ENCODE data around the gene WBP2NL.
"Not testable (repeated sequence)": the region's sequence is repeated elsewhere in the genome, so short reads cannot be mapped to it uniquely, and the experiment has no call there.

The WBP2NL gene, protein sequence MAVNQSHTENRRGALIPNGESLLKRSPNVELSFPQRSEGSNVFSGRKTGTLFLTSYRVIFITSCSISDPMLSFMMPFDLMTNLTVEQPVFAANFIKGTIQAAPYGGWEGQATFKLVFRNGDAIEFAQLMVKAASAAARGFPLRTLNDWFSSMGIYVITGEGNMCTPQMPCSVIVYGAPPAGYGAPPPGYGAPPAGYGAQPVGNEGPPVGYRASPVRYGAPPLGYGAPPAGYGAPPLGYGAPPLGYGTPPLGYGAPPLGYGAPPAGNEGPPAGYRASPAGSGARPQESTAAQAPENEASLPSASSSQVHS

DNA sequence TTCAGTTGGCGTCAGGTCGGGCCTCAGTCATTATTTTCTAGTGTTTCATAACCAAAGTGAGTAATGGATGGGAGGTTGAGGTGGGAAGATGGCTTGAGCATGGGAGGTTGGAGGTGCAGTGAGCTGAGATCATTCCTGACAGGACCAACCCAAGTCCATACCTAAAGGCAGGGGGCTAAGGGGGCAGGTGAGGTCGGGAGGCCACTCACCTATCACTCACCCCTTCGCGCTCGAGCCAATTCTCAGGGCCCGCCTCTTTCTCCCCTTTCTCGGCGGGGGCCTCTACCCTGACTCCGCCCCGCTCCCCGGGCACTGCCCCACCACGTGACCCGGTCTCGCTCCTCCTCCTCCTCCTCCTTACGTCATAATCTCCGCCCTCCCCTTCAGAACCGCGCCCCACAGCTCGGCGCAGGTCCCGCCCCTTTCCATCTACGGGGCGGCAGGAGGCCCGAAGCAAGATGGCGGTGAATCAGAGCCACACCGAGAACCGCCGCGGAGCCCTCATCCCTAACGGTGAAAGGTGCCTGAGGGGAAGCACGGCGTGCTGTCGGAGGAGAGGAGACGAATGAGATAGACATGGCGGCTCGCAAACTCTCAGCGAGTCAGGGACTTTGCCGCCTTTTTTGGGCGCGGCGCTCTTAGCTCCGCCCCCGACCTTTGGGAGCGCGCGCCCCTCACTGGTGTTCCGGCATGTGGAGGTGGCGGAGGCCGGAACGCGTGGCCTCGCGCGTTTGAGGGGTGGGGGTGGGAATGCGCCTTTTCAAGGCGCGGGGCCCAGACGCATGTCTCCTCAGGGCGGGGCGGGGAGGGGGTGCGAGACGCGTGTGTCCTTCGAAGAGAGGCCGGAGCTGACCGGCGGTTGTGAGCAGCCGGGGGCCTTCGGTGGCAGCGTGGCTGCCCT lies at the start of gene WBP2NL:
WBP2NL (plus strand) TSS at position 428 of the 901 bp plus-strand sequence; CDS start at position 459, 31 bp downstream.
- in situ Hi-C loops (cut with HindIII; ENCODE audit: low sequenced_read_pairs), result no loop called here
- peak within 1 kb of the TSS; percentile 37 for H3K4me3 ChIP-seq (ENCODE audit: low read depth, low read length)
- DNase-seq (ENCODE audit: low read depth), result peak; percentile 20
- TF ChIP-seq, protein P1, sequence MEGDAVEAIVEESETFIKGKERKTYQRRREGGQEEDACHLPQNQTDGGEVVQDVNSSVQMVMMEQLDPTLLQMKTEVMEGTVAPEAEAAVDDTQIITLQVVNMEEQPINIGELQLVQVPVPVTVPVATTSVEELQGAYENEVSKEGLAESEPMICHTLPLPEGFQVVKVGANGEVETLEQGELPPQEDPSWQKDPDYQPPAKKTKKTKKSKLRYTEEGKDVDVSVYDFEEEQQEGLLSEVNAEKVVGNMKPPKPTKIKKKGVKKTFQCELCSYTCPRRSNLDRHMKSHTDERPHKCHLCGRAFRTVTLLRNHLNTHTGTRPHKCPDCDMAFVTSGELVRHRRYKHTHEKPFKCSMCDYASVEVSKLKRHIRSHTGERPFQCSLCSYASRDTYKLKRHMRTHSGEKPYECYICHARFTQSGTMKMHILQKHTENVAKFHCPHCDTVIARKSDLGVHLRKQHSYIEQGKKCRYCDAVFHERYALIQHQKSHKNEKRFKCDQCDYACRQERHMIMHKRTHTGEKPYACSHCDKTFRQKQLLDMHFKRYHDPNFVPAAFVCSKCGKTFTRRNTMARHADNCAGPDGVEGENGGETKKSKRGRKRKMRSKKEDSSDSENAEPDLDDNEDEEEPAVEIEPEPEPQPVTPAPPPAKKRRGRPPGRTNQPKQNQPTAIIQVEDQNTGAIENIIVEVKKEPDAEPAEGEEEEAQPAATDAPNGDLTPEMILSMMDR (IDR thresholded peaks at IDR 0.05; ENCODE audit: low read depth, low read length, missing control alignments), result no peak

DNA sequence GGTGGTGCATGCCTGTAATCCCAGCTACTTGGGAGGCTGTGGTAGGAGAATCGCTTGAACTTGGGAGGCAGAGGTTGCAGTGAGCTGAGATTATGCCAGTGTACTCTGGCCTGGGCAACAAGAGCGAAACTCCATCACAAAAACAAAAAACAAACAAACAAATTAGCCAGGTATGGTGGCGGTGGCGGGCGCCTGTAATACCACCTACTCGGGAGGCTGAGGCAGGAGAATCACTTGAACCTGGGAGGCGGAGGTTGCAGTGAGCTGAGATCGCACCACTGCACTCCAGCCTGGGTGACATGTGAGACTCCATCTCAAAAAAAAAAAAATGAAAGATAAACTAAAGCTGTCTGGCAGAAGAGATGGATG lies 49.7 kb upstream of the WBP2NL start:
- H3K4me3 ChIP-seq (ENCODE audit: low read depth, low read length); DNase-seq (ENCODE audit: low read depth); in situ Hi-C loops (cut with HindIII; ENCODE audit: low sequenced_read_pairs): not testable (repeated sequence)

DNA sequence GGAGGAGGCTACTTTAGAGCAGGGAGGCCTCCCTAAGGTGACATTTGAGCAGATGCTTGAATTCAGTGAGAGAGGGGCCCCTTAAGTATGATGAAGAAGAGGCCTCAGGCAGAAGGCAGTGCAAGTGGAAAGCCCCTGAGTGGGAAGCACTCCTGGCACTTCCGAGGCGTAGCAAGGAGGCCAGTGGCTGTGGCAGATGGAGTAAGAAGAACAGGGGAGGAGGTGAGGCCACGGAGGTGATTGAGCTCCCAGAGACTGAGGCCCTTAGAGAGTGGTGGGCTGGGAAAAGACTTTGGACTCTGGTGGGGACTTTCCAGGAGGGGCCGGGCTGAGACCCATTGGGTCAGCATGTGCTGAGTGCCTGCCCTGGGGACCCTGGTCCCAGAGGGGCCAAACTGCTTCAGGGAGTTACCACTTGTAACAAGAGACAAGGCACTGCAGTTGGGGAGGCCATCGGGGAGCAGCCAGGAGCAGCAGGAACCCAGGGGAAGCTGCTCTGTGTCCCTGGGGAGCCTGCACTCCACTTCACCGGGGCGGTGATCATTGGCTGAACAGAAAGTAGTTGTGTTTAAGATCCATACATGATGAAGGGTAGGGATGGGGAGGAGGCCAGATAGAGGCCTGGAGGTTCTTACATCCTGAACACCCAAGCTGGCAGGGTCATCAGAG lies 49.2 kb upstream of the WBP2NL start:
- in situ Hi-C loops (cut with HindIII; ENCODE audit: low sequenced_read_pairs), result no loop called here
- TF ChIP-seq, protein P1 (IDR thresholded peaks at IDR 0.05; ENCODE audit: low read depth, low read length, missing control alignments), result no peak
- no peak overlapping the region for H3K4me3 ChIP-seq (ENCODE audit: low read depth, low read length)
- DNase-seq (ENCODE audit: low read depth), result no peak

DNA sequence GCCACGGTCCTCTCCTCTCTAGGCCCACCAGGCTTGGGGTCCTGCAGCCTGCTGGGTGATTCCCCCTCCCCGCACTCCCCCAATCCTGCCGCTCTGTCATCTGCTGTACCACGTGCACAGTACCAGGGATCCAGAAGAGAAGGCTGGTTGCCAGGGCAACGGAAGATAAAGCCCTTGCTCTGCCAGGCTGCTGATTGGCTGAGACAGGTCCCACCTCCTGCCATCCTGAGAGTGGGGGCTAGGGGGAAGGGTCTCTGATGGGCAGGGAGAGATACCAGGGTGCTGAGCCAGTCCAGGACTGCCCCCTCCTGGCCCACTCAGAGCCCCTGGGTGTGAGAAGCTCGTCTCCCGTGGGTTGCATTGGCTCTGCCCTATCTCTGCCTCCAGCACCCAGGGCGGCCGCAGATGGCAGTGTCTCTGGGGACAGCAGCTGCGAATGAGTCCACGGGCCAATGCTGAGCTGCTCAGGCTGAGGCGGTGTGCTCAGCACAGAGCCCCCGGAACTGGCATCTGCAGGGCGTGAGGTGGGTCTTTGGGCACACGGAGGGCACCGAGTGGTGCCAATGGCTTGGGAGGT lies 46.6 kb upstream of the WBP2NL start, which contains the start of gene SMIM45:
SMIM45 (plus strand) TSS at position 253 of the 577 bp plus-strand sequence.
- H3K4me3 ChIP-seq (ENCODE audit: low read depth, low read length), result no peak within 1 kb of the TSS
- in situ Hi-C loops (cut with HindIII; ENCODE audit: low sequenced_read_pairs), result no loop called here
- DNase-seq (ENCODE audit: low read depth), result no peak
- TF ChIP-seq, protein P1 (IDR thresholded peaks at IDR 0.05; ENCODE audit: low read depth, low read length, missing control alignments), result no peak

DNA sequence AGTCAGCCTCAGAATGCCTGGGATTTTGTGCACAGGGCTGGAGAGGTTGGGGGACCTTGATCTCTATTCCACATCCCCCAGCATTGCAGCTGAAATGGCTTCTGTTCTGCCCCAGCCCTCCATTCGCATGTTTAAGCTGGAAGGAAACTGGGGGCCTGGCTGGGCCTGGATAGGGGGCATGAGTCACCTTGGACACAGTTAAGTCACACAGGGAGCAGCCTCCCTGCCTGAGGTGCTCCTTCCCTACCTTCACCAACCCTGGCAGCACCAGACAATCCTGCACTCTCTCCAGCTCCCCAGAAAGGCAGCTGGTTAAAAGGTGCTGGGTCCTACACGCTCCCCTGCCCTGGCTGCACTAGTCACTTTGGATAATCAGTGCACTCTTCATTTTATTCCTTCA lies 45.9 kb upstream of the WBP2NL start:
- TF ChIP-seq, protein P1 (IDR thresholded peaks at IDR 0.05; ENCODE audit: low read depth, low read length, missing control alignments), result no peak
- DNase-seq (ENCODE audit: low read depth), result no peak
- in situ Hi-C loops (cut with HindIII; ENCODE audit: low sequenced_read_pairs), result no loop called here
- no peak overlapping the region for H3K4me3 ChIP-seq (ENCODE audit: low read depth, low read length)

DNA sequence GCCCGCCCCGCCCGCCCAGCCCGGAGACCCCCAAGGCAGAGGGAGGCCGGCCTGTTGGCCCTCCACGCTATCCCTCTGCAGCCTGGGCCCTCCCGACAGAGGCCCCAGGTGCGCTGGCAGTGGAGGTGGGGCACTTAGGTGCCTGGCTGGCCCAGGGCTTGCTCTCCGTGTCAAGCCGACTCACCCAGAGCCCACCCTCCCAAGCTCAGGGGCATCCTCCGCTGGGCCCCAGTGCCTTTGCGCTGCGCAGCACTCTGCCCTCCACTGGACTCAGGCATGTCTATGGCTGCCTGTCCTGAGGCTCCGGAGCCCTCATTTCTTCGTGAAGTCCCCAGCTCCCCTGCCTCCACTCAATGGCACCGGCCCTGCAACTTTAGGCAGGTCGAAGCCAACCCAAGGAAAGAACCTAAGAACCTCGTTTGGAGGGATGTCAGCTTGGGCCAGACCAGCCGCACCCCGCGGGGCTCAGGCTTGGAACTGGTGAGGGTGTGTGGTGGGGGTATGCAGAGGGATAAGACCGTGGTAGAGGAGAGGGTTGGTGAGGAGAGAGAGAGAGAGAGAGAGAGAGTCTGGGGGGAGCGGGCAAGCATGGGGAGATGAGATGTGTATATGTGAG lies 40.5 kb upstream of the WBP2NL start:
- H3K4me3 ChIP-seq (ENCODE audit: low read depth, low read length), result no peak overlapping the region
- in situ Hi-C loops (cut with HindIII; ENCODE audit: low sequenced_read_pairs), result no loop called here
- TF ChIP-seq, protein P1 (IDR thresholded peaks at IDR 0.05; ENCODE audit: low read depth, low read length, missing control alignments), result no peak
- no peak for DNase-seq (ENCODE audit: low read depth)

Data from astrocyte of the cerebellum (primary cell).